Trophoblast cell (in vitro differentiated cells and primary cell): ENCODE results near the gene ZNF841.

Experiments used
- DNase-seq, 2 donors: peaks; one replicate each; pipeline ENCODE4 v3.0.0-alpha.2; 2016
- H2AFZ ChIP-seq: 2 replicates; pipeline ENCODE4 v1.6.1; 2013; ENCODE audit warnings: low read length, moderate library complexity, mild to moderate bottlenecking; ENCODE audit not compliant: insufficient read depth, poor library complexity
- H2AK5ac ChIP-seq: 2 replicates; pipeline ENCODE4 v1.6.1; 2013; ENCODE audit warnings: mild to moderate bottlenecking, low read length
- H2BK120ac ChIP-seq: 2 replicates; pipeline ENCODE4 v1.6.1; 2013; ENCODE audit warnings: low read length, mild to moderate bottlenecking, moderate library complexity; ENCODE audit not compliant: insufficient read depth, poor library complexity
- H2BK12ac ChIP-seq: 2 replicates; pipeline ENCODE4 v1.6.1; 2013; ENCODE audit warnings: mild to moderate bottlenecking, low read length, moderate library complexity
- H2BK5ac ChIP-seq: 2 replicates; pipeline ENCODE4 v1.6.1; 2013; ENCODE audit warnings: low read length, low read depth, moderate library complexity, mild to moderate bottlenecking; ENCODE audit not compliant: poor library complexity
- H3K14ac ChIP-seq: 2 replicates; pipeline ENCODE4 v1.6.1; 2013; ENCODE audit warnings: mild to moderate bottlenecking, low read length
- H3K18ac ChIP-seq: 2 replicates; pipeline ENCODE4 v1.6.1; 2013; ENCODE audit warnings: mild to moderate bottlenecking, low read length
- H3K23ac ChIP-seq: 2 replicates; pipeline ENCODE4 v1.6.1; 2013; ENCODE audit warnings: low read length
- H3K27ac ChIP-seq: 2 replicates; pipeline ENCODE4 v1.5.1; 2013; ENCODE audit warnings: low read depth, mild to moderate bottlenecking, inconsistent platforms, low read length, moderate library complexity
- H3K27me3 ChIP-seq: 2 replicates; pipeline ENCODE4 v1.6.1; 2013; ENCODE audit warnings: inconsistent platforms, mild to moderate bottlenecking, low read length, moderate library complexity; ENCODE audit not compliant: insufficient read depth
- H3K36me3 ChIP-seq, 2 experiments: 1 replicate in 1 of 2; 2 replicates in 1 of 2; pipeline ENCODE4 v1.6.1; 2013; ENCODE audit warnings: low read length in 2 of 2, mild to moderate bottlenecking in 2 of 2, moderate library complexity in 1 of 2; ENCODE audit not compliant: insufficient read depth in 2 of 2, control insufficient read depth in 1 of 2
- H3K4ac ChIP-seq: 2 replicates; pipeline ENCODE4 v1.6.1; 2013; ENCODE audit warnings: low read depth, mild to moderate bottlenecking, low read length, moderate library complexity
- H3K4me1 ChIP-seq, 2 experiments: 1 replicate in 1 of 2; 2 replicates in 1 of 2; pipeline ENCODE4 v1.6.1; 2013; ENCODE audit warnings: low read length in 2 of 2, mild to moderate bottlenecking in 2 of 2, moderate library complexity in 1 of 2; ENCODE audit not compliant: insufficient read depth in 2 of 2, control insufficient read depth in 1 of 2
- H3K4me2 ChIP-seq: 2 replicates; pipeline ENCODE4 v1.6.1; 2013; ENCODE audit warnings: inconsistent platforms, mild to moderate bottlenecking, low read length, moderate library complexity
- H3K4me3 ChIP-seq: 2 replicates; pipeline ENCODE4 v1.5.1; 2013; ENCODE audit warnings: mild to moderate bottlenecking, low read depth, low read length, inconsistent platforms
- H3K79me1 ChIP-seq: one replicate; pipeline ENCODE4 v1.6.1; 2013; ENCODE audit warnings: low read length
- H3K79me2 ChIP-seq: 2 replicates; pipeline ENCODE4 v1.6.1; 2013; ENCODE audit warnings: low read length, mild to moderate bottlenecking; ENCODE audit not compliant: control insufficient read depth, insufficient read depth, poor library complexity
- H3K9ac ChIP-seq: 2 replicates; pipeline ENCODE4 v1.6.1; 2013; ENCODE audit warnings: mild to moderate bottlenecking, low read length
- H3K9me3 ChIP-seq: 2 replicates; pipeline ENCODE4 v1.6.1; 2013; ENCODE audit warnings: low read depth, mild to moderate bottlenecking, control low read depth, inconsistent platforms, low read length; ENCODE audit not compliant: insufficient read depth
- H4K12ac ChIP-seq: 2 replicates; pipeline ENCODE4 v1.6.1; 2013; ENCODE audit warnings: low read depth, mild to moderate bottlenecking, low read length, moderate library complexity
- H4K8ac ChIP-seq: 2 replicates; pipeline ENCODE4 v1.6.1; 2013; ENCODE audit warnings: low read depth, mild to moderate bottlenecking, low read length, moderate library complexity
- H4K91ac ChIP-seq: one replicate; pipeline ENCODE4 v1.6.1; 2013; ENCODE audit warnings: low read depth, mild to moderate bottlenecking, low read length, moderate library complexity
- WGBS: extraction: QIAGEN DNeasy Blood & Tissue Kit; methylation state at CpG from one replicate; pipeline ENCODE4 v1.1.7; 2013; ENCODE audit warnings: missing lambda C conversion rate; ENCODE audit not compliant: insufficient read length, insufficient coverage; ENCODE audit errors: extremely low coverage; 5-methylcytosine and 5-hydroxymethylcytosine counted together

Gene ZNF841

GRCh38 chr19:52115526-52116053, 20.0 kb upstream of the ZNF841 start:
- Histone ChIP-seq H3K4me2 (no peak overlapping the region), H3K79me2 (no peaks in the 10 kb centered on the region), H3K23ac (no peak overlapping the region), H3K9me3 (peaks cover 16% of the 10 kb centered on the region), H3K36me3 (peaks cover 10 to 25% of the 10 kb centered on the region in 2 experiments), H3K27me3 (peaks cover 2% of the 10 kb centered on the region), H2BK5ac (no peak overlapping the region), H4K8ac (no peak overlapping the region), H3K14ac (no peak overlapping the region), H2BK120ac (no peak overlapping the region), H3K4me3 (no peak overlapping the region), H3K9ac (no peak overlapping the region), H3K4me1 (no peaks in the 10 kb centered on the region), H4K12ac (no peak overlapping the region), H3K18ac (no peak overlapping the region), H2AK5ac (no peak overlapping the region), H3K27ac (no peak overlapping the region), H4K91ac (no peak overlapping the region), H3K79me1 (no peaks in the 10 kb centered on the region), H2AFZ (no peak overlapping the region), H2BK12ac (no peak overlapping the region), H3K4ac (no peak overlapping the region)
- DNase-seq: no peak
- no CpG with 5 or more reads among the region's 12 CpGs for WGBS

DNA sequence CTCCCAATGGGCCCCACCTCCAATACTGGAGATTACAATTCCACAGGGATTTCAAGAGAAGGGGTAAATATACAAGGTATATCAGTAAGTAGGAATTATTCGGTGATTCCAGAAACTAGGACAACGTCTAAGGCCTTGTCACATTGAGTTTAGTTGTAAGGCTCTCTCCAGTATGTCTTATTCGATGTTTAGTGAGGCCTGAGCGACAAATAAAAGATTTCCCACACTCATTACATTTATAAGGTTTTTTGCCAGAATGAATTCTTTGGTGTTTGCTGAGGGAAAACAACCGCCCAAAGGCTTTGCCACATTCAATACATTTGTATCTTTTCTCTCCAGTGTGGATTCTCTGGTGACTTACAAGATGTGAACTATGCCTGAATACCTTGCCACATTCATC, 19.1 kb upstream of the ZNF841 start:
- Histone ChIP-seq H3K4me1 (no peaks in the 10 kb centered on the region), H2BK120ac (no peak overlapping the region), H3K4me3 (no peak overlapping the region), H2AFZ (no peak overlapping the region), H2BK5ac (no peak overlapping the region), H4K8ac (no peak overlapping the region), H3K79me2 (no peaks in the 10 kb centered on the region), H3K9me3 (peaks cover 17% of the 10 kb centered on the region), H4K91ac (no peak overlapping the region), H3K27me3 (peaks cover 2% of the 10 kb centered on the region), H3K4me2 (no peak overlapping the region), H3K79me1 (no peaks in the 10 kb centered on the region), H3K4ac (no peak overlapping the region), H3K27ac (no peak overlapping the region), H3K36me3 (peaks cover 10 to 25% of the 10 kb centered on the region in 2 experiments), H4K12ac (no peak overlapping the region), H2BK12ac (no peak overlapping the region), H3K9ac (no peak overlapping the region), H3K18ac (no peak overlapping the region), H2AK5ac (no peak overlapping the region), H3K14ac (no peak overlapping the region), H3K23ac (no peak overlapping the region)
- DNase-seq: no peak
- no CpG with 5 or more reads among the region's 5 CpGs for WGBS

- no peak overlapping the region for H3K27ac ChIP-seq
- no peak overlapping the region for H3K18ac ChIP-seq
- no peak overlapping the region for H3K23ac ChIP-seq
- no peak overlapping the region for H3K14ac ChIP-seq
- H2AK5ac ChIP-seq: no peak overlapping the region
- DNase-seq: no peak
- H3K9ac ChIP-seq: no peak overlapping the region
- no peak overlapping the region for H4K8ac ChIP-seq
- H3K4me1 ChIP-seq: no peaks in the 10 kb centered on the region
- peaks cover 2% of the 10 kb centered on the region for H3K27me3 ChIP-seq
- H2BK120ac ChIP-seq: no peak overlapping the region
- H3K9me3 ChIP-seq: peaks cover 15% of the 10 kb centered on the region
- H2BK12ac ChIP-seq: no peak overlapping the region
- no peak overlapping the region for H2AFZ ChIP-seq
- H3K4me2 ChIP-seq: no peak overlapping the region
- H4K12ac ChIP-seq: no peak overlapping the region
- no peak overlapping the region for H3K4ac ChIP-seq
- peaks cover 3 to 17% of the 10 kb centered on the region in 2 experiments for H3K36me3 ChIP-seq
- no peaks in the 10 kb centered on the region for H3K79me1 ChIP-seq
- no peak overlapping the region for H4K91ac ChIP-seq
- H3K4me3 ChIP-seq: no peak overlapping the region
- WGBS: no CpG with 5 or more reads among the region's 3 CpGs
- no peaks in the 10 kb centered on the region for H3K79me2 ChIP-seq
- H2BK5ac ChIP-seq: no peak overlapping the region
These were observed 17.1 kb upstream of the ZNF841 start for GRCh38 chr19:52112624-52113023.

DNA sequence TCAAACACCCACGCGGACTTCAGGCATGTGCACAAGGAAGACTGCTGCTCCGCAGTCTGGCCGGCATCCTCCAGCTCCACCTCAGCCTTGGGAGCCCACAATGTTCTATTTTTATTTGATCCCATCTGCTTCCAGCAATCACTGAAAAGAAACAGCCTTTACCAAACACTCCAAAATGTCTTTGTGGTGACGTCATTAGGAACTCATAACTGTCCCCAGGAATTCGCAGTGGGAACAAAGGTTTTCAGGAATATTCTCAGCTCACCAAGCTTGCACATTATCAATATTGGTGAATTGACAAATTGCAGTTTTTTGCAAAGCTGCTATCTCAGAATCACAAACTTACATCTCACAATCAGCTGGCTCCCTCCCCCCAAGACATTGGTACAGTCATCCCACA, 15.2 kb upstream of the ZNF841 start:
- no peak overlapping the region for H3K18ac ChIP-seq
- no peak overlapping the region for H3K9ac ChIP-seq
- peaks cover 3 to 11% of the 10 kb centered on the region in 2 experiments for H3K36me3 ChIP-seq
- no peak overlapping the region for H2BK12ac ChIP-seq
- H3K14ac ChIP-seq: no peak overlapping the region
- no peak overlapping the region for H3K4me2 ChIP-seq
- peaks cover 14% of the 10 kb centered on the region for H3K9me3 ChIP-seq
- WGBS: no CpG with 5 or more reads among the region's 6 CpGs
- no peak overlapping the region for H2BK120ac ChIP-seq
- H2BK5ac ChIP-seq: no peak overlapping the region
- H3K79me2 ChIP-seq: no peaks in the 10 kb centered on the region
- H2AFZ ChIP-seq: no peak overlapping the region
- H3K79me1 ChIP-seq: no peaks in the 10 kb centered on the region
- H4K12ac ChIP-seq: no peak overlapping the region
- H3K4me1 ChIP-seq: no peaks in the 10 kb centered on the region
- no peak for DNase-seq
- H4K91ac ChIP-seq: no peak overlapping the region
- H3K4ac ChIP-seq: no peak overlapping the region
- no peak overlapping the region for H3K27ac ChIP-seq
- no peak overlapping the region for H3K23ac ChIP-seq
- H4K8ac ChIP-seq: no peak overlapping the region
- H3K4me3 ChIP-seq: no peak overlapping the region
- no peak overlapping the region for H2AK5ac ChIP-seq
- H3K27me3 ChIP-seq: peaks cover under 1% of the 10 kb centered on the region
